ENCODE results near the gene LRRC1.

The LRRC1 gene

GRCh38 chr6:53956068-53956711, 161.4 kb downstream of the LRRC1 start:
- no peak for DNase-seq (ENCODE audit: low read depth in 2 of 2, low spot score in 1 of 2)

GRCh38 chr6:53956804-53957203, 162.0 kb downstream of the LRRC1 start:
- no peak for DNase-seq (ENCODE audit: low read depth in 2 of 2, low spot score in 1 of 2)

DNA sequence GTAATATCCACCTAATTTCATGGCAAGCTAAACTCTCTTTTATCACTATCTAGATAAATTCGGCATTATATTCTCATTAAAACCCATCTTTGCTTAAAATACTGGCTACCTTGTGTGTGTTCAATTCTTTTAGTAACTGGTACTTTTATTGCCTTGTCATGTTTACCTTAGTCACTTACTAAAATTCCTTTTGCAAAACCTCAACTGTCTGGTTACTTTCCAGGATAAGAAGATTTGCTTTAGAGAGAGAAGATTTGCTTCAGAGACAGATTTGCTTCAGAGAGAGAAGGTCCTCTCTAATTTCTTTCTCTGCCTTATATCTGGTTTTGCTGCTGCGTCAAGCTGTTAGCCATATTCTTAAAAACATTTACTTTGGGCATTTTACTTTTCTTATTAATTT, 164.9 kb downstream of the LRRC1 start:
- no peak for DNase-seq (ENCODE audit: low read depth in 2 of 2, low spot score in 1 of 2)

DNA sequence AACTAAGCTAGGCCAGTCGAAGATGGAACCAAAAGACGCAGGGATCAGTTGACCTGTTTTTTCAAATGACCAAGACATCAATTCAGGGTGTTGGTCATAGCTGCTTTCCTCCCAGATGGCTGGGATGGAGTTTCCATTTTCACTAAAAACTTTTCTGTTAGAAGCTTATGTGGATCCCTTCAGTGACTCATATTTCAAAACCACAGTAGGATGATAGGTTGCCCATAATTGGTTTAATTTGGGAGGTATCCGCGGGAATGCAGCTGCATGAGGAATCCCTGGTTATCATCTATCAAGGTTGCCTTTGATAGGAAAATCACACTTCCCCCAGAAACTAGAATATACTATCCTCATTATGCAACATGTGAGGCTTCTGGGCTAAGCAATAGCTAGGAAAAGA, 165.5 kb downstream of the LRRC1 start:
- DNase-seq (ENCODE audit: low read depth in 2 of 2, low spot score in 1 of 2), result no peak

- no peak for DNase-seq (ENCODE audit: low read depth in 2 of 2, low spot score in 1 of 2)
Measured at GRCh38 chr6:53961679-53962370, 167.0 kb downstream of the LRRC1 start.

DNA sequence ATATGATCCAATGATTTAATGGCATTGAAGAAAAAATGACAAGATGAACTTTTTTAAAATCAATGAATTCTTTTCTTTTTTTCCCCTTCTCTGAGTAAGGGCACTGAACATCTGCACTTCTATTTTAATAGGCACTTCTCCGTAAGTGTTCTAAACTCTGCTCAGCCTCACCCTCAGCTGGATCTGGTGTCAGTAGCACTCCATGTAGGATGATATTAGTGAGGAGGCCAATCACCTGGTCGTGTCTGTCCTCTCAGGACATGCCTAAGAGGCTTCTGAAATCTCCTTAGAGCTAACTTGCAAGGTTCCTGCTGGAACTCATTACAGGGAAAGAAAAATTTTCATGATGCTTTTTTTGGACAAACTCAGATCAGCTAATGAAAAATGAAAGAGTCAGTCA, 167.8 kb downstream of the LRRC1 start:
- no peak for DNase-seq (ENCODE audit: low read depth in 2 of 2, low spot score in 1 of 2)

DNA sequence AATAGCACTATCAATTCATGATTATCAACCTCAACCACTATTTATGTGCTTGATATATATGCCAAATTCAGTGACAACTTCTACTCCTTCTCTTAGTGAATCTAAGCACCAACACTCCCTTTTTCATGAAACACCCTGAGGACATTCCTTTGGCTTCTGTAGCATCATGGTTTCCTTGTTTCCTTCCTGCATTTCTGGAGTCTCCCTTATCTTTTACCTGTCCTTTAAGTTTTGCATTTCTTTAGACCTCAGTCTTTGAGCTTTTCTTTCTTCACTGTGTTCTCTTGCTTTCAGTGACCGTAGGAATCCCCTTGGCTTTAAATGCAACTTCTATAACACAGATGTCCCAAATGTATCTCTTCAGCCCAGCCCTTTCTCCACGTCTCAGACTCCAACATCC, 172.6 kb downstream of the LRRC1 start:
- no peak for DNase-seq (ENCODE audit: low read depth in 2 of 2, low spot score in 1 of 2)
